Measurements from ENCODE around the gene NFIB. TPM values are rescaled to one million over a fixed set of nuclear protein-coding genes. Genes with fewer than 3 reads are reported as not detected.

NFIB gene
- total RNA-seq, 2 experiments from 2014 or later: not detected

DNA sequence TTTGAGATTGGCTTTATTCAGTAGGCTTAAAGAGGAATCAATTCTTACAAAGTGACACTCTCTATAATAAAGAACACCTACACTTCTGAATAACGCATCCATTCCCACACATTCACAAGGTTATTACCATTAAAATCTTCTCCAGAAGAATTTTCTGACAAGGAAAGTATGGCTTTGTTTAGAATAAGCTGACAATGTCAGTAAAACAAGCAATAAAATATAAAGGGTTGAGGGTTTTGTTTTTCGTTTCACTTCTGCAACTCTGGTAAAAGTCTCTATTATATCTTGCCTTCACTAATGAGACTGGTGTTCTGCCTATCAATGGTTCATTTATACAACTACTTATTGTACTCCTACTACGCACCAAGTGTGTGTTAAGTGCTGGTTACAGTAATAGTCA is 169.7 kb downstream of the NFIB start:
- ChIA-PET POLR2A (no interaction called here), CTCF (no interaction called here)
- no peaks in the 10 kb centered on the region for H3K4me1 Mint-ChIP-seq
- no peak overlapping the region for H3K27ac Mint-ChIP-seq
- no peaks in the 10 kb centered on the region for H3K27me3 Mint-ChIP-seq
- DNase-seq (no peak), ATAC-seq (no peak)
- no peaks in the 10 kb centered on the region for H3K36me3 Mint-ChIP-seq (ENCODE audit: low read depth)
- no peaks in the 10 kb centered on the region for H3K9me3 Mint-ChIP-seq (ENCODE audit: low read depth)
- intact Hi-C loops (cut with DNase I, micrococcal nuclease): no loop called here
- H3K4me3 Mint-ChIP-seq: no peak overlapping the region

DNA sequence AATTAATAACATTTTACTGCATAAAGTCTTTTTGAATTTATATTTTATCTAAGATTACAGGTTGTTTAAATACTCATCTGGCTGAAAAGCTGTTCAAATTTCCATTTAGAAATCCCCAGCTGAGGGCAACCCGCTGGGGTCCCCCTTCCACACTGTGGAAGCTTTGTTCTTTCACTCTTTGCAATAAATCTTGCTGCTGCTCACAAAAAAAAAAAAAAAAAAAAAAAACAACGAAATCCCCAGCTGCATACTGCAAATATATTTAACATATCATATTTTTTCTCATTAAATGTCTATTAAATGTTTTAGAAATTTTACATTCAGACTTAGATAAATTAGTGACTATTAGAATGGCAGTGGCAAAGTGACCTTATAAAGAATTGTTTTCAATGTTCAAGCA is 172.2 kb downstream of the NFIB start:
- H3K27ac Mint-ChIP-seq: no peak overlapping the region
- H3K9me3 Mint-ChIP-seq (ENCODE audit: low read depth): no peaks in the 10 kb centered on the region
- CTCF ChIA-PET: no interaction called here
- POLR2A ChIA-PET: no interaction called here
- H3K4me3 Mint-ChIP-seq: no peak overlapping the region
- H3K4me1 Mint-ChIP-seq: no peaks in the 10 kb centered on the region
- H3K27me3 Mint-ChIP-seq: no peaks in the 10 kb centered on the region
- DNase-seq: no peak
- no peak for ATAC-seq
- intact Hi-C loops (cut with DNase I, micrococcal nuclease): no loop called here
- H3K36me3 Mint-ChIP-seq (ENCODE audit: low read depth): no peaks in the 10 kb centered on the region

DNA sequence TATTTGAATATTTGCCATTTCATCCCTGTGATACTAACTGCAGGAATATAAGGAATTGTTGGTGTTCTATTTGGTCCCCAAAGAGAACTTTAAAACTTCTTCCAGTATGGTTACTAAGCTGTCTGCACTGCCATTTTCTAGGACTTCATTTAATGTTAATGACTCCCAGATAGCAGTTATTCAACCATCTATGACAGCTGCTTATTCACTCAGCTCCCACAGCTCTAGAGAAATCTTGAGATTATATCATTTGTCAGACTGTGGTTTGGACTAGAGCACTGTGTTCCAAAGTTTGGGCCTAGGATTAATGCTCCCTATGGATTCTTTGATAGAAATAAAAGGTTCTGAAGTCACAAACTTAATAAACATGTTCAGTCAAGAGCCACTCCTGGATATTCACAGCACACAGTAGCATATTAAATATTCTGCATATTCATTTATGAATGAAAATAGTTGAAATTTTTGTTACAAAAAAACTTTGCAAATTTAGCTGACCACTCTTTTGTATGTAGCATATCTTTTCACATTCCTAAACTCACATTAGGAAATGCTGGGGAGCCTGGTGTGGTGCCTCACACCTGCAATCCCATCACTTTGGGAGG is 173.7 kb downstream of the NFIB start:
- H3K36me3 Mint-ChIP-seq (ENCODE audit: low read depth): no peaks in the 10 kb centered on the region
- POLR2A ChIA-PET: no interaction called here
- intact Hi-C loops (cut with DNase I, micrococcal nuclease): no loop called here
- ATAC-seq: no peak
- no peak overlapping the region for H3K4me3 Mint-ChIP-seq
- H3K27me3 Mint-ChIP-seq: no peaks in the 10 kb centered on the region
- CTCF ChIA-PET: no interaction called here
- H3K4me1 Mint-ChIP-seq: no peaks in the 10 kb centered on the region
- no peak overlapping the region for H3K27ac Mint-ChIP-seq
- no peaks in the 10 kb centered on the region for H3K9me3 Mint-ChIP-seq (ENCODE audit: low read depth)
- no peak for DNase-seq

DNA sequence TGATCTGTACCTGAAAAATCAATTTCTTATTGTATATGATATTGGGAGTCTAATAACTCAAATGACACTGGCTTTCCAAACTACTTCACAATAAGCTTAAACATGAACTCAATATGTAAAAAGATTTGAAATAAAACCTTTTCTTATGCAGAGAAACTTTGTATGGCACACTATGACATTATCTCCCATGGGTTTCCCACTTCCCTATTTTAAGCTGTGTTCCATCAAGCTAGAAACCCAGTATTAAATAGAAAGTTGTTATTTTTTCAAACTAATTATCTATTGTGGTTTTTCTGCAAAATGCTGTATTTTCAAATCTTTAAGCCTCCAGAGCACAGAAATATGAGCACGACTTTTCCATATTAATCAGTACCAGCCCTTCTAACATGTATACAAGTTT is 174.7 kb downstream of the NFIB start:
- Mint-ChIP-seq H3K36me3 (ENCODE audit: low read depth) (no peaks in the 10 kb centered on the region), H3K4me3 (no peak overlapping the region), H3K27ac (no peak overlapping the region), H3K4me1 (no peaks in the 10 kb centered on the region), H3K27me3 (no peaks in the 10 kb centered on the region), H3K9me3 (ENCODE audit: low read depth) (no peaks in the 10 kb centered on the region)
- DNase-seq (no peak), ATAC-seq (no peak)
- intact Hi-C loops (cut with DNase I, micrococcal nuclease): no loop called here
- CTCF ChIA-PET: no interaction called here
- POLR2A ChIA-PET: no interaction called here

DNA sequence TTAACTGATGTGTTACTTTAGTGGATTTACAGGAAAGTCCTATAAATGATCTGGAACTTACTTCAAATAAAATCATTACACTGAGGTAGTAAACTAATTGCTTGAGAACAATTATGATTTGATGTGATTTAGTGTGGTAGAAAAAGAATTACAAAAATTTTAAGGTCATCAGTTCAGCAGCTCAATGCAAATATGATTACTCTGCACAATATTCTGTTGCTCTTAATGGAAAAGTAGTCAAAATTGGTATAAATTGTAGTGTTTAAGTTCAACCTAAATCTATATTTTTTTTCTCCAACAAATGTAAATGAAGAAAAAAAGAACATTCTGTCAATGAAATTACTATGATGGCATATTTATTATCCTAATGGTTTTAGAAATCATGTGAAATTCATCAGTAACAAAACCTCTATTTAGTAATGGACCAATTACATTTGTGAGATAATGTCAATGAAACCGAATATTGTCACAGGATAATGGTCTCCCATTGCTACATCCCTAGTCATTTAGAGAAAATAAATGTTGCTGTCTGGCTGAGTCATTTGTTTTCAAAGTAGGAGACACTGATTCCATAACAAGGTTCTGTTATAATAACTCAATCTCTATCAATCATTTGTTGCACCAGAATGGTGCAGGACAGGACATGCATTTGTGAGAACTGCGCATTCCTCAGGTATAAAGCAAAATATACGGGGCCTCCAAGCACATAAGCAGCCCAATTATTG is 177.1 kb downstream of the NFIB start:
- ChIA-PET CTCF (no interaction called here), POLR2A (no interaction called here)
- no peak for ATAC-seq
- Mint-ChIP-seq H3K4me1 (no peaks in the 10 kb centered on the region), H3K36me3 (ENCODE audit: low read depth) (no peaks in the 10 kb centered on the region), H3K9me3 (ENCODE audit: low read depth) (no peaks in the 10 kb centered on the region), H3K27ac (no peak overlapping the region), H3K27me3 (no peaks in the 10 kb centered on the region), H3K4me3 (no peak overlapping the region)
- intact Hi-C loops (cut with DNase I, micrococcal nuclease): no loop called here
- no peak for DNase-seq

DNA sequence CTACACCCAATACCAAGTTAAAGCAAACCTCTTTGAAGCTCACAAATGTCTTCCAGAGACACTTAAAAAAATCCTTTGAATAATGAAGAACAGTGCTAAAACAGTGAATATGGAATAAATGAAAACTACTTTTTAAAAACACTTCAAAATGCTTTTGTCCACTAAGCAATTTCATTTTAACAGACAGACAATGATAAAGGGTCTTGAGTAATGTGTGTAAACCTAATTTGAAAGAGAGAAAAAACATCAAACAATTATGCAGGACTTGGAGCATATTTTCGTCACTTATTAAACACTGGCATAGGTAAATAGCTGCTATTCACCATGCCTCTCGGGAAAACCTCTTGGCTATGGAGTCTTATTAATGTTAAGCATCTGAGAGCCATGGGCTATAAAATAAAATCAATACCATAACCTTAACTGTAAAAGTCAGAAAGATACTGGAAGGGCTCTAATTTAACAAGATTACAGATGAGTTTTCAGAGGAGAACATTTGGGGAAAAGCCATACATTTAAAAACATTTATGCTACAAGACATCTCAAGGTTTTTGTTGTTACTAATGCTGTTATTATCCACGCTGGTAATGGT is 177.8 kb downstream of the NFIB start:
- Mint-ChIP-seq H3K9me3 (ENCODE audit: low read depth) (no peaks in the 10 kb centered on the region), H3K27me3 (no peaks in the 10 kb centered on the region), H3K27ac (no peak overlapping the region), H3K4me1 (no peaks in the 10 kb centered on the region), H3K4me3 (no peak overlapping the region), H3K36me3 (ENCODE audit: low read depth) (no peaks in the 10 kb centered on the region)
- POLR2A ChIA-PET: no interaction called here
- intact Hi-C loops (cut with DNase I, micrococcal nuclease): no loop called here
- DNase-seq: no peak
- CTCF ChIA-PET: no interaction called here
- ATAC-seq: no peak

DNA sequence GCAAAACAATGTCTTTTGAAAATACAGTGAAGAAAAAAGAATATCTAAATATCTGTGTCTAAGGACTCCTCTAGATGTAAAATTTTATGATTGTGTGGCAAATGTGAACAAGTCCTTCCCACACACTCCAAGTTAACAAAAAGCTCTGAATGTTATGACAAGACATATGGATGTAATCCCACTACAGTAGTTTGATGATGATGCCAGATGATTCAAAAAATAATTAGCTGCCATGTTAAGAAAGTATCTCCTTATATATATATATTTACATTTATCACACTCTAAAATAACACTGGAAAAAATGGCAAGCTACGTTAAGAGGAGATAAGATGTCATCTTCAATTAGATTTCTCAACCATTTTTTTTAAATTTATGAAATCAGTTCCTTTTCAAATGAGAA is 178.5 kb downstream of the NFIB start:
- no peaks in the 10 kb centered on the region for H3K9me3 Mint-ChIP-seq (ENCODE audit: low read depth)
- intact Hi-C loops (cut with DNase I, micrococcal nuclease): no loop called here
- ChIA-PET CTCF (interaction anchor here (0.7 kb wide), 1 partner anchor 9 kb away, joined by 4 read pairs; no protein-coding TSS in a partner anchor), POLR2A (no interaction called here)
- H3K27me3 Mint-ChIP-seq: no peaks in the 10 kb centered on the region
- H3K36me3 Mint-ChIP-seq (ENCODE audit: low read depth): no peaks in the 10 kb centered on the region
- no peaks in the 10 kb centered on the region for H3K4me1 Mint-ChIP-seq
- ATAC-seq (no peak), DNase-seq (no peak)
- H3K27ac Mint-ChIP-seq: no peak overlapping the region
- H3K4me3 Mint-ChIP-seq: no peak overlapping the region

DNA sequence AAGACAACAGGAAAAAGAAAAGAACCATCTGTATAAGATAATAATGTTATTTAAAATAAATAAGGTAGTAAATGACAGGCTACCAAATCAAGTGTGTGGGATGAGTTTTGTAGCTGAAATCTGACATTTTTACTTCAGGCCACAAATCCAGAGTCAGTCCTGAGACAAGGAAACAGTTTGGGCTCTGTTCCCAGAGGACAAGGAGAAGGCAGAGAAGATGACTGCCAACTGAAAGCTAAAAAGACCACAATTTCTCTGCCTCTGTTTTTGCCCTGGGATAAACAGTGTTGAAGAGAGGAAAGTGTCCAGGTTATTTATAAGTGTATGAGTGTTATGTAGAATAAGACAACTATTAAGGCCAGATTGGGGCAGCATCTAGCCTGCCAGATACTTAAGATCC is 180.5 kb downstream of the NFIB start:
- intact Hi-C loops (cut with DNase I, micrococcal nuclease): no loop called here
- CTCF ChIA-PET: no interaction called here
- Mint-ChIP-seq H3K9me3 (ENCODE audit: low read depth) (no peaks in the 10 kb centered on the region), H3K4me3 (no peak overlapping the region), H3K27ac (no peak overlapping the region), H3K27me3 (no peaks in the 10 kb centered on the region), H3K36me3 (ENCODE audit: low read depth) (no peaks in the 10 kb centered on the region), H3K4me1 (no peaks in the 10 kb centered on the region)
- POLR2A ChIA-PET: no interaction called here
- DNase-seq (no peak), ATAC-seq (no peak)

DNA sequence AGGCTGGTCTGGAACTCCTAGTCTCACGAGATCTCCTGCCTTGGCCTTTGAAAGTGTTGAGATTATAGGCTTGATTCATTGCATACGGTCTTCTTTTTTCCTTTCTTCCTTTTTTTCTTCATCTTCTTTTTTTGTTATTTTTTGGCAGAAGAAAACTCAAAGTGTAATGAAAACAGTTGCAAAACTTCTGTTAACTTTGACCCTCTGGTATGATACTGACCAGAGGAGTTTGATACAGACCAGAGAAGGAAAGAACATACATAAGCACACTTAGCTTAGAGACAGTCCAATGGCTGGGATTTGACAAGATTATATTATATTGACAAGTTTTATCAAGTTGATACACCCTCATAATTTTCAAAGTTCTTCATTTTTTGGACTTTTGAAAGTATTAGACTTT is 181.2 kb downstream of the NFIB start:
- ATAC-seq (no peak), DNase-seq (no peak)
- ChIA-PET CTCF (no interaction called here), POLR2A (no interaction called here)
- Mint-ChIP-seq H3K4me3 (no peak overlapping the region), H3K27me3 (no peaks in the 10 kb centered on the region), H3K36me3 (ENCODE audit: low read depth) (no peaks in the 10 kb centered on the region), H3K27ac (no peak overlapping the region), H3K9me3 (ENCODE audit: low read depth) (no peaks in the 10 kb centered on the region), H3K4me1 (no peaks in the 10 kb centered on the region)
- intact Hi-C loops (cut with DNase I, micrococcal nuclease): no loop called here

DNA sequence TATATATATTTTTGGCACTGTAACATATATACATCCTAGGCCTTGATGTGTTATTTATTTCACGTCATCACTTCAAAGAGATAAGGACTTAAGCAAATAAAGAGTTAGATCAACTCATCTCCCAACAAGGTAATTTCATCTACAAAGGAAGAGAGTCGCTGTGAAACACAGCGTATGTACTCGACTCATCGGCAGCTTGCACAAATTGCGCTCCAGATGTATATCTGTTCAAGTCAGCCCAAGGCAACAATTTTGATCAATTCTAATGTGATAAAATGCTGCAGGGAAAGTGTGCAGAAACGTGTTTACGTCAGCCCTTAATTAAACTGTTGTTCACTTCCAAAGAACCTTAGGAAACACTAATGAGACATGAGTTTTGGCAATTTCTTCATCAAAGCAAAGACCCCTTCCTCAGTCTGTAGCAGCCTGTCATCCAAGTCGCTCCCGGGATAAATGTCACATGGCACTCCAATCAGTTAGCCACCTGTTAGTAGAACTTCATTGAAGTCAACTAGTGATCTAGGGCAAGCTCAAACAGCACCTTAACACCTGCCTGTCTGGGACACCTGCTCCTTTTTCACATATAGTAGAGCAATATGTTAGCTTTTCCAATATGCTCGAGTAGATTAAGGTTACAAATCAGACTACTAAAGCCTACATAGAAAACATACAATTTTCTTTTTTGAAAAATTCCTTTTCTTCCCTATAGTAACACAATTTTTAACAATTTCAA is 182.4 kb downstream of the NFIB start:
- ATAC-seq (no peak), DNase-seq (no peak)
- Mint-ChIP-seq H3K36me3 (ENCODE audit: low read depth) (no peaks in the 10 kb centered on the region), H3K4me1 (no peaks in the 10 kb centered on the region), H3K4me3 (no peak overlapping the region), H3K9me3 (ENCODE audit: low read depth) (no peaks in the 10 kb centered on the region), H3K27me3 (no peaks in the 10 kb centered on the region), H3K27ac (no peak overlapping the region)
- ChIA-PET CTCF (no interaction called here), POLR2A (no interaction called here)
- intact Hi-C loops (cut with DNase I, micrococcal nuclease): no loop called here

DNA sequence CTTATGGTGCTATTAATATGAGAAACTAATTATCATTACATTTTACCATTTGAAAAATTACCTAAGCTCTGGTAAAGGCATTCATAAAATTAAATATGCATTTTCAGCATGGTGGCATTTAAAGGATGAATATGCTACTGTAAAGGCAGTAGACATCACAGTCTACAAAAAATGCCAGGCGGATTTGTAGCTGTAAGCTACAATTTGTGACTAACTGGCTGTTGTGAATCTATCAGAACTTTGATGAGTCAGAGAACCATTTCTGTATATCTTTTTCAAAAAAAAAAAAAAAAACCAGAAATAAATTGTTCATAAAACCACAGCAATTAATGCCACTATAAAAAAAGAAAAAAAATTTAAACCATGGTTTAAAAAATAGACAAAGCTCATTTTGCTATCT is 186.3 kb downstream of the NFIB start:
- H3K27ac Mint-ChIP-seq: no peak overlapping the region
- H3K4me1 Mint-ChIP-seq: no peaks in the 10 kb centered on the region
- POLR2A ChIA-PET: no interaction called here
- intact Hi-C loops (cut with DNase I, micrococcal nuclease): no loop called here
- no peak overlapping the region for H3K4me3 Mint-ChIP-seq
- H3K27me3 Mint-ChIP-seq: no peaks in the 10 kb centered on the region
- no peaks in the 10 kb centered on the region for H3K9me3 Mint-ChIP-seq (ENCODE audit: low read depth)
- ATAC-seq (no peak), DNase-seq (no peak)
- CTCF ChIA-PET: no interaction called here
- no peaks in the 10 kb centered on the region for H3K36me3 Mint-ChIP-seq (ENCODE audit: low read depth)

Data from activated CD4-positive, alpha-beta T cell treated with anti-CD3 and anti-CD28 coated beads for 36 hours (primary cell).